OCI-LY7 (cell line): ENCODE results near the gene LDHAL6A. TPM values are rescaled to one million over a fixed set of nuclear protein-coding genes. Genes with fewer than 3 reads are reported as not detected.

ENCODE experiments used
- BruUV-seq: library from RNA; stranded (reverse); fragments of 400-500 nt; replicated peaks from 2 replicates; lab custom pipeline; 2021; lab: Mats Ljungman, UMichigan
- CTCF ChIA-PET: fragments of 300-600 bp; sonication (Branson Sonifier 250); formaldehyde crosslinking; loops from one replicate; lab custom pipeline; 2022; ENCODE audit warnings: antibody characterized with exemption; ENCODE audit not compliant: unreplicated experiment; lab: Charles Lee
- POLR2A ChIA-PET: fragments of 300-600 bp; sonication (Branson Sonifier 250); formaldehyde crosslinking; loops from one replicate; lab custom pipeline; 2022; ENCODE audit warnings: antibody characterized with exemption; lab: Charles Lee
- DNase-seq: peaks from one replicate; pipeline ENCODE4 v3.0.0-alpha.2; 2015; ENCODE audit warnings: low spot score
- H2AFZ ChIP-seq: fragments of 200-600 bp; sonication (generic), shearing (Covaris generic); 2 replicates; pipeline ENCODE4 v1.6.1; 2014; ENCODE audit warnings: mild to moderate bottlenecking, antibody characterized with exemption, low read length, moderate library complexity
- H3K27ac ChIP-seq: fragments of 200-600 bp; sonication (generic); 2 replicates; pipeline ENCODE4 v1.5.1; 2014; ENCODE audit warnings: mixed run types, low read depth, mild to moderate bottlenecking, moderate library complexity, low read length, inconsistent platforms; ENCODE audit not compliant: poor library complexity, severe bottlenecking
- H3K36me3 ChIP-seq: fragments of 200-600 bp; sonication (generic); 2 replicates; pipeline ENCODE4 v1.6.1; 2014; ENCODE audit warnings: mild to moderate bottlenecking, antibody characterized with exemption, low read length, moderate library complexity, mixed read lengths; ENCODE audit not compliant: insufficient read depth
- H3K4me1 ChIP-seq: fragments of 200-600 bp; sonication (generic); 2 replicates; pipeline ENCODE4 v1.5.1; 2014; ENCODE audit warnings: mild to moderate bottlenecking, low read length; ENCODE audit not compliant: insufficient read depth, poor library complexity, severe bottlenecking
- H3K4me2 ChIP-seq: fragments of 200-600 bp; sonication (generic); 2 replicates; pipeline ENCODE4 v1.6.1; 2014; ENCODE audit warnings: mild to moderate bottlenecking, low read length
- H3K4me3 ChIP-seq: fragments of 200-600 bp; sonication (generic); 2 replicates; pipeline ENCODE4 v1.5.1; 2014; ENCODE audit warnings: mild to moderate bottlenecking, low read depth, low read length; ENCODE audit not compliant: poor library complexity, severe bottlenecking
- H3K79me2 ChIP-seq: fragments of 200-600 bp; sonication (generic); 2 replicates; pipeline ENCODE4 v1.6.1; 2016; ENCODE audit warnings: low read depth, mild to moderate bottlenecking, low read length, moderate library complexity, mixed read lengths; ENCODE audit not compliant: insufficient read depth
- H3K9me2 ChIP-seq: fragments of 200-600 bp; sonication (generic); 2 replicates; pipeline ENCODE4 v1.6.1; 2016; ENCODE audit warnings: mild to moderate bottlenecking, low read length, mixed read lengths; ENCODE audit not compliant: insufficient read depth
- H3K9me3 ChIP-seq: fragments of 200-600 bp; sonication (generic); 2 replicates; pipeline ENCODE4 v1.6.1; 2014; ENCODE audit warnings: mild to moderate bottlenecking, mixed run types, low read length, mixed read lengths
- H4K20me1 ChIP-seq: fragments of 200-600 bp; sonication (generic); 2 replicates; pipeline ENCODE4 v1.6.1; 2014; ENCODE audit warnings: mild to moderate bottlenecking, antibody characterized with exemption, low read length, moderate library complexity, mixed read lengths; ENCODE audit not compliant: insufficient read depth
- CTCF ChIP-seq: fragments of 200-600 bp; sonication (generic); conservative IDR thresholded peaks from 2 replicates; pipeline ENCODE4 v1.5.1; 2014; ENCODE audit warnings: mild to moderate bottlenecking, antibody characterized with exemption, low read length, moderate library complexity, mixed read lengths
- EZH2phosphoT487 ChIP-seq: fragments of 200-600 bp; sonication (generic); IDR thresholded peaks from 2 replicates; pipeline ENCODE4 v1.6.1; 2018; ENCODE audit warnings: low read depth, borderline replicate concordance, mild to moderate bottlenecking, mixed run types, antibody characterized with exemption, low read length, moderate library complexity, mixed read lengths
- intact Hi-C: fragments of 100-400 bp; cut with micrococcal nuclease; formaldehyde crosslinking; loops from one replicate; pipeline ENCODE4 v1.10.0; 2022; ENCODE audit not compliant: unreplicated experiment
- total RNA-seq, 2 experiments: library from RNA; depleted of rRNA in 1 of 2; stranded (reverse); fragments of >200 nt in 1 of 2; shearing (Covaris generic) in 1 of 2; gene quantifications; 2 replicates each; pipeline ENCODE4 v1.2.3, GENCODE V29; 2014 to 2022

LDHAL6A gene
- total RNA-seq, 2 experiments from 2014 or later: not detected

GRCh38 chr11:18501629-18502028, 46.0 kb downstream of the LDHAL6A start:
- intact Hi-C loops: no loop called here
- Histone ChIP-seq H3K9me2 (no peaks in the 10 kb centered on the region), H3K4me1 (no peaks in the 10 kb centered on the region), H2AFZ (no peak overlapping the region), H4K20me1 (no peaks in the 10 kb centered on the region), H3K36me3 (peaks cover 89% of the 10 kb centered on the region), H3K9me3 (no peaks in the 10 kb centered on the region), H3K4me2 (no peak overlapping the region), H3K27ac (no peak overlapping the region), H3K79me2 (no peaks in the 10 kb centered on the region), H3K4me3 (no peak overlapping the region)
- POLR2A ChIA-PET: interaction anchor here (0.8 kb wide), 1 partner anchor 8 kb away, joined by 3 read pairs; no protein-coding TSS in a partner anchor
- CTCF ChIA-PET: no interaction called here
- no TSS peak for BruUV-seq
- no peak for TF ChIP-seq CTCF
- TF ChIP-seq EZH2phosphoT487: no peak
- no peak for DNase-seq

GRCh38 chr11:18502352-18502751, 46.7 kb downstream of the LDHAL6A start:
- Histone ChIP-seq H4K20me1 (no peaks in the 10 kb centered on the region), H3K4me1 (no peaks in the 10 kb centered on the region), H3K9me3 (no peaks in the 10 kb centered on the region), H3K27ac (no peak overlapping the region), H3K9me2 (no peaks in the 10 kb centered on the region), H3K4me2 (no peak overlapping the region), H2AFZ (no peak overlapping the region), H3K36me3 (peaks cover 91% of the 10 kb centered on the region), H3K79me2 (no peaks in the 10 kb centered on the region), H3K4me3 (no peak overlapping the region)
- CTCF ChIA-PET: no interaction called here
- TF ChIP-seq EZH2phosphoT487: no peak
- intact Hi-C loops: no loop called here
- POLR2A ChIA-PET: no interaction called here
- no TSS peak for BruUV-seq
- DNase-seq: no peak

GRCh38 chr11:18521122-18521521, 65.5 kb downstream of the LDHAL6A start:
- H2AFZ ChIP-seq: no peak overlapping the region
- H3K4me3 ChIP-seq: no peak overlapping the region
- peaks cover 58% of the 10 kb centered on the region for H3K79me2 ChIP-seq
- peaks cover 39% of the 10 kb centered on the region for H3K36me3 ChIP-seq
- no peak overlapping the region for H3K4me2 ChIP-seq
- H3K9me2 ChIP-seq: no peaks in the 10 kb centered on the region
- peaks cover 5% of the 10 kb centered on the region; the same call in 1 of the 2 replicates for H4K20me1 ChIP-seq
- intact Hi-C loops: loop anchor here (10.0 kb wide), 1 partner anchor 506 kb away; the partner anchor contains the start of gene SERGEF
- H3K27ac ChIP-seq: no peak overlapping the region
- DNase-seq: no peak
- POLR2A ChIA-PET: interaction anchor here (0.6 to 1.2 kb wide), 5 partner anchors 12 to 483 kb away, joined by 3 to 6 read pairs (median 3); no protein-coding TSS in a partner anchor
- H3K4me1 ChIP-seq: peaks cover 37% of the 10 kb centered on the region
- no peaks in the 10 kb centered on the region for H3K9me3 ChIP-seq
- no TSS peak for BruUV-seq
- TF ChIP-seq CTCF (no peak), EZH2phosphoT487 (no peak)
- CTCF ChIA-PET: no interaction called here
